AG04450 (cell line): ENCODE data around the gene LRRC8A. TPM values are rescaled to one million over a fixed set of nuclear protein-coding genes. Genes with fewer than 3 reads are reported as not detected.
A peak's percentile ranks its signal among the peaks of the same experiment; 100 is the strongest.

Experiments used
- CTCF ChIA-PET: fragments of 300-600, 350-600 bp; formaldehyde crosslinking; extraction: SDS; loops from one replicate; lab custom pipeline; 2022; ENCODE audit warnings: antibody characterized with exemption, inconsistent platforms; lab: Charles Lee
- POLR2A ChIA-PET: fragments of 350-600 bp; formaldehyde crosslinking; extraction: SDS; loops from one replicate; lab custom pipeline; 2021; ENCODE audit warnings: antibody characterized with exemption, inconsistent platforms; lab: Yijun Ruan, JAX
- DNase-seq: peaks from one replicate; pipeline ENCODE4 v3.0.0-alpha.2; 2011; ENCODE audit warnings: low read depth, low spot score
- H3K27ac ChIP-seq: one replicate; pipeline ENCODE4 v1.5.1; 2012; ENCODE audit warnings: low read depth, low read length, control low read depth
- H3K27me3 ChIP-seq: one replicate; pipeline ENCODE4 v1.6.0; 2012; ENCODE audit warnings: low read length; ENCODE audit not compliant: control insufficient read depth, insufficient read depth
- H3K4me3 ChIP-seq: 2 replicates; pipeline ENCODE4 v1.5.1; 2011; ENCODE audit warnings: mild to moderate bottlenecking, low read depth, low read length, control low read depth
- H3K9me3 ChIP-seq: 2 replicates; pipeline ENCODE4 v1.5.1; 2012; ENCODE audit warnings: low read length; ENCODE audit not compliant: control insufficient read depth, insufficient read depth
- CTCF ChIP-seq: IDR thresholded peaks from 2 replicates; pipeline ENCODE4 v1.5.1; 2011; ENCODE audit warnings: low read depth, low read length, control low read depth, inconsistent platforms
- polyA plus RNA-seq: library from polyadenylated mRNA; depleted of rRNA; stranded (reverse); fragments of >200 nt; gene quantifications from 2 replicates; pipeline ENCODE4 v1.2.3, GENCODE V29; 2011

LRRC8A gene
- polyA plus RNA-seq, 1 experiment: 25.3 TPM

GRCh38 chr9:128916204-128916603 is 34.3 kb downstream of the LRRC8A start:
- POLR2A ChIA-PET: interaction anchor here (0.8 kb wide), 1 partner anchor 35 kb away, joined by 5 read pairs; no protein-coding TSS in a partner anchor
- Histone ChIP-seq H3K27me3 (no peaks in the 10 kb centered on the region), H3K9me3 (no peaks in the 10 kb centered on the region; the same call in 1 of the 2 replicates), H3K27ac (no peak overlapping the region), H3K4me3 (no peak overlapping the region)
- DNase-seq: no peak
- CTCF ChIA-PET: interaction anchor here (0.6 to 0.7 kb wide), 3 partner anchors 53 to 98 kb away, joined by 3 to 5 read pairs (median 4); no protein-coding TSS in a partner anchor
- no peak for TF ChIP-seq CTCF

GRCh38 chr9:128916745-128917144 is 34.8 kb downstream of the LRRC8A start:
- Histone ChIP-seq H3K9me3 (no peaks in the 10 kb centered on the region; the same call in 1 of the 2 replicates), H3K27ac (peak overlapping the region; percentile 47), H3K27me3 (no peaks in the 10 kb centered on the region), H3K4me3 (no peak overlapping the region)
- CTCF ChIA-PET: interaction anchor here (0.6 kb wide), 2 partner anchors 54 to 67 kb away, joined by 4 to 5 read pairs; no protein-coding TSS in a partner anchor
- DNase-seq: no peak
- TF ChIP-seq CTCF: no peak
- POLR2A ChIA-PET: interaction anchor here (0.8 kb wide), 1 partner anchor 36 kb away, joined by 5 read pairs; no protein-coding TSS in a partner anchor

GRCh38 chr9:128917151-128917849 is 35.4 kb downstream of the LRRC8A start:
- Histone ChIP-seq H3K27ac (peak overlapping the region; percentile 52), H3K9me3 (no peaks in the 10 kb centered on the region; the same call in 1 of the 2 replicates), H3K4me3 (no peak overlapping the region), H3K27me3 (no peaks in the 10 kb centered on the region)
- POLR2A ChIA-PET: no interaction called here
- no peak for TF ChIP-seq CTCF
- CTCF ChIA-PET: interaction anchor here (0.6 kb wide), 1 partner anchor 67 kb away, joined by 5 read pairs; no protein-coding TSS in a partner anchor
- no peak for DNase-seq

- Histone ChIP-seq H3K9me3 (no peaks in the 10 kb centered on the region; the same call in 1 of the 2 replicates), H3K27me3 (no peaks in the 10 kb centered on the region), H3K4me3 (no peak overlapping the region), H3K27ac (no peak overlapping the region)
- no peak for DNase-seq
- no peak for TF ChIP-seq CTCF
- CTCF ChIA-PET: interaction anchor here (1.2 to 1.7 kb wide), 3 partner anchors 9 to 186 kb away, joined by 3 to 4 read pairs (median 3); no protein-coding TSS in a partner anchor
- POLR2A ChIA-PET: no interaction called here
Observed at GRCh38 chr9:128918921-128919320, 37.0 kb downstream of the LRRC8A start.
